GM19035 (cell line): ENCODE measurements around the gene IGF2BP2.
"Not testable (repeated sequence)": the region's sequence is repeated elsewhere in the genome, so short reads cannot be mapped to it uniquely, and the experiment has no call there.

Source experiments
- ATAC-seq: cut with Tn5 transposase; IDR thresholded peaks from one replicate; pipeline ENCODE4 v1.9.1; 2021; ENCODE audit not compliant: unreplicated experiment

The IGF2BP2 gene

GRCh38 chr3:185678027-185678426 lies 146.8 kb downstream of the IGF2BP2 start:
- no peak for ATAC-seq

- peak; percentile 62 for ATAC-seq
Observed at GRCh38 chr3:185677146-185677829, 147.6 kb downstream of the IGF2BP2 start.

- no peak for ATAC-seq
Observed at GRCh38 chr3:185667574-185667973, 157.3 kb downstream of the IGF2BP2 start.

GRCh38 chr3:185663929-185664328 lies 160.9 kb downstream of the IGF2BP2 start:
- ATAC-seq: no peak

- ATAC-seq: no peak
Observed at GRCh38 chr3:185661772-185662171, 163.1 kb downstream of the IGF2BP2 start.

GRCh38 chr3:185661296-185661695 lies 163.5 kb downstream of the IGF2BP2 start:
- ATAC-seq: not testable (repeated sequence)

- no peak for ATAC-seq
Observed at GRCh38 chr3:185659942-185660921, 164.6 kb downstream of the IGF2BP2 start.

GRCh38 chr3:185658943-185659342 lies 165.9 kb downstream of the IGF2BP2 start:
- ATAC-seq: no peak

GRCh38 chr3:185658504-185658912 lies 166.3 kb downstream of the IGF2BP2 start:
- no peak for ATAC-seq

- no peak for ATAC-seq
Observed at GRCh38 chr3:185657691-185658503, 166.9 kb downstream of the IGF2BP2 start.

- ATAC-seq: no peak
Observed at GRCh38 chr3:185657211-185657610, 167.6 kb downstream of the IGF2BP2 start.

GRCh38 chr3:185656321-185656840 lies 168.5 kb downstream of the IGF2BP2 start:
- ATAC-seq: no peak

- ATAC-seq: no peak
Observed at GRCh38 chr3:185655426-185656320, 169.2 kb downstream of the IGF2BP2 start.

GRCh38 chr3:185654758-185655145 lies 170.1 kb downstream of the IGF2BP2 start:
- no peak for ATAC-seq

GRCh38 chr3:185653949-185654757 lies 170.7 kb downstream of the IGF2BP2 start:
- no peak for ATAC-seq

GRCh38 chr3:185651971-185652370 lies 172.9 kb downstream of the IGF2BP2 start:
- ATAC-seq: no peak

GRCh38 chr3:185649414-185649813 lies 175.4 kb downstream of the IGF2BP2 start:
- no peak for ATAC-seq

GRCh38 chr3:185648396-185648795 lies 176.4 kb downstream of the IGF2BP2 start:
- no peak for ATAC-seq

GRCh38 chr3:185647880-185648210 lies 177.0 kb downstream of the IGF2BP2 start:
- ATAC-seq: no peak
